GM20000 (cell line): Measurements from ENCODE around the gene USP25.

Source experiments
- DNase-seq: peaks from one replicate; pipeline ENCODE4 v3.0.0; 2012; ENCODE audit warnings: low spot score
- TF ChIP-seq, protein P1 (sequence below): IDR thresholded peaks from 2 replicates; pipeline ENCODE4 v1.5.1; 2012; ENCODE audit warnings: mild to moderate bottlenecking, control low read depth; ENCODE audit errors: extremely low read depth, missing control alignments

The USP25 gene

DNA sequence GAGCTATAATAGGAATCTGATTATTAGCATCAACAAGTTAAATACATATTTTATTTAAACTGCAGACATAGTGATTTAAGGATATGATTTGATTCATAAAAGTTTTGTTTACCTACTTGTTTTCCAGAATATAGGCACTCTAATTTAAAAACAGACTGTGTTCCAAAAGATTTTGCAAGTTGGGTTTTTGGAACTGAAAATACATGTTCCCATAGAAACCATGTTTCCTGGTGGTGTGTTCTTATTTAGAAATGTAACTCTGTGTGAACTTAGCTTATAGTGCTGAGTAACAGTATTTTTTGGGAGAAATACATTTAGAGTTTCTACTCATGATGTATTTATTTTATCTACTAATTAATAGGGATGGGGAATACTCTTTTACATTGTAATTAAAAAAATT lies 21.8 kb downstream of the USP25 start:
- DNase-seq, result no peak
- TF ChIP-seq, protein P1, sequence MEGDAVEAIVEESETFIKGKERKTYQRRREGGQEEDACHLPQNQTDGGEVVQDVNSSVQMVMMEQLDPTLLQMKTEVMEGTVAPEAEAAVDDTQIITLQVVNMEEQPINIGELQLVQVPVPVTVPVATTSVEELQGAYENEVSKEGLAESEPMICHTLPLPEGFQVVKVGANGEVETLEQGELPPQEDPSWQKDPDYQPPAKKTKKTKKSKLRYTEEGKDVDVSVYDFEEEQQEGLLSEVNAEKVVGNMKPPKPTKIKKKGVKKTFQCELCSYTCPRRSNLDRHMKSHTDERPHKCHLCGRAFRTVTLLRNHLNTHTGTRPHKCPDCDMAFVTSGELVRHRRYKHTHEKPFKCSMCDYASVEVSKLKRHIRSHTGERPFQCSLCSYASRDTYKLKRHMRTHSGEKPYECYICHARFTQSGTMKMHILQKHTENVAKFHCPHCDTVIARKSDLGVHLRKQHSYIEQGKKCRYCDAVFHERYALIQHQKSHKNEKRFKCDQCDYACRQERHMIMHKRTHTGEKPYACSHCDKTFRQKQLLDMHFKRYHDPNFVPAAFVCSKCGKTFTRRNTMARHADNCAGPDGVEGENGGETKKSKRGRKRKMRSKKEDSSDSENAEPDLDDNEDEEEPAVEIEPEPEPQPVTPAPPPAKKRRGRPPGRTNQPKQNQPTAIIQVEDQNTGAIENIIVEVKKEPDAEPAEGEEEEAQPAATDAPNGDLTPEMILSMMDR, result no peak

DNA sequence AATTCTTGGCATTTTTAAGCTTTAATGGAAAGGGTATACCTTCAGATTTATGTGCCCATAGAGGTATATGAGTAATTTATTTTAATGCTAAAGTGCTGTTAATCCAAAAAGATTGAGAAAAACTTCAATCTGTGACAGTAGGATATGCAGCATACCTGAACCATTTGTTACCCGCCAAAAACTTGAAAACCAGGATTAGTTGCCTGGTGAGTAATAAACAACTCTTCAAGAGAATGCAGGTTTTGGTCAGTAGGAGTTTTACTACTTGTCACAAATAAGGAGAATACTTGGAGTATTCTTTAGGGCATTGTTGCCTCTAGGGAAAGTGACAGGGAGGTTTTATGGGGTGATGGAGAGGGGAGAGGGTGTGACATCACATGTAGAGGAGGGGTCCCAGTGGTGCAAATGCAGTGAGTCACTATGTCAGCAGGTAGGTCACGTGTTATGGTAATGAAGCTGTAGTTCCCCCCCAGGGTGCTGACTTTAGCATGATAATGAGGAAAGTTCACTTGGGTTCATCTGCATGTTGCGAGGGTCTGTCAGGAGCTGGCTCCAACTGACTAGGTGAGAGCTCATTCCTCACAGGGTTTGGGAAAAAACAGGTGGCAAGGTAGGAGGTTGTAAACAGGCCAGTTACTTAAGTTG lies 23.1 kb downstream of the USP25 start:
- TF ChIP-seq, protein P1, result no peak
- DNase-seq, result no peak

DNA sequence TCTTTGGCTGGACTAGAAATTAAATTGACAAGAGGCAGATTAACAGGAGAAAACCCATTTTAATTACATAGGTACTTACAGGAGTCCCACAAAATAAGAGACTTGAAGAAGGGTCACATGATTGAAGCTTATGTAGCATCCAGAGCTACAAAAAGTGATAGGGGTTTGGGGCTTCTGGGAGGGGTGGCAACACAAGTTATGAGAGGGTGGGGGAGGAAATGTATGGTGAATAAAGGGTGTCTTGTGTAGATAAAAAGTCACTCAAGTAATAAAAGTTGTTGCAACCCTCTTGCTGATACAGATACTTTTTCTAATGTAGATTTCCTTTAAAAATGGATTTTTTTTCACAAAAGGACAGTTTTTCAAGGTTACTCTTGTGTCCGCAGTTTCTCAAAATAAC lies 24.0 kb downstream of the USP25 start:
- TF ChIP-seq, protein P1, result no peak
- DNase-seq, result no peak

DNA sequence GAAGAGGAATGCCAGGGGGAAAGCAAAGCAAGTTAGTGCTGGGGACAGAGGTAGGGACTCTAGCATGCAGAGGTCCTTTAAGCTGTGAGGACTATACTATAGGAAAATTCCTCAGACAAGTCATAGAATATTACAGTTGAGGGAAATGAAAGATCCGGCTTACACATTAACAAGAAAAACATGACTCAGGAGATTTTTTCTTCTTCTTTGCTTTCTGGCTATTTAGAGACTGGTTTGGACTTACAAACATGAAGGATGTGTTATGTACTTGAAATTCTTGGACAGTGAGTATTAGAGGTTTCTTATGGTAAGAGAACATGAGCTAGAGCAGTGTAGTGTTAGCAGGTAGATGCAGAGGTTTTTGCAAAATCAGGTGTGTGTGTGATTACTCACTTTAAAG lies 24.9 kb downstream of the USP25 start:
- DNase-seq, result no peak

DNA sequence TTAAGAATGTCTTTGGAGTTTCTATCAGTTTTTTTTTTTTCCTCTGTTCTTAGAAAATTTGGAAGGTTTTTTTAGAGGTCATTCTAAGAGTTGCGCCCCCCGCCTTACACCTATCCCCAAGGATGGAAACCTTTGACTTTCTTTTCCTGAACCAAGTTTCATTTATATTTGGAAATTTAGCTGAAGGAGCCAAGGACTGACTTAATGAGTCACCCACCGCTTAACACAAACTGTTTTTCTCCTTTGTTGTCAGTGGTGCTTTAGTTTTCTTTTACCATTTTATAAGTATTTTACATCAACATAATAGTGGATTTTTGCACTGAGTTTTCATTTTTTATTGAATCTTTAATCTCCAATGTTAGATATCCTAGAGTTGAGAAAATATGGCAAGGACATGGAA lies 25.3 kb downstream of the USP25 start:
- TF ChIP-seq, protein P1, result no peak
- DNase-seq, result no peak

More for the DNA sequence above, 24.9 kb downstream of the USP25 start:
- TF ChIP-seq, protein P1, result no peak

DNA sequence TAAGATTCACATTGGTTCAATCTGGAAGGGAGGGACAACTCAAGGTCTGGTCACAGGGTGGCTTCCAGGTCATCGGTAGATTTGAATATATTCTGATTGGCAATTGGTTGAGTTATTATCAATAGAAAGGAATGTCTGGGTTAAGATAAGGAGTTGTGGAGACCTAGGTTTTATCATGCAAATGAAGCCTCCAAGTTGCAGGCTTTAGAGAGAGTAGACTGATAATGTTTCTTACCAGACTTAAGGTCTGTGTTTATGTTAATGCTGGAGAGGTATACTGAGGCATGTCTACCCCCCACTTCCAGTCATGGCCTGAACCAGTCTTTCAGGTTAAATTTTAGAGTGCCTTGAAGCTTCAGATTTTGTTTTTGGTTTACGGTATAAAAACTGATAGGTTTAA lies 29.7 kb downstream of the USP25 start:
- TF ChIP-seq, protein P1, result no peak
- no peak for DNase-seq

DNA sequence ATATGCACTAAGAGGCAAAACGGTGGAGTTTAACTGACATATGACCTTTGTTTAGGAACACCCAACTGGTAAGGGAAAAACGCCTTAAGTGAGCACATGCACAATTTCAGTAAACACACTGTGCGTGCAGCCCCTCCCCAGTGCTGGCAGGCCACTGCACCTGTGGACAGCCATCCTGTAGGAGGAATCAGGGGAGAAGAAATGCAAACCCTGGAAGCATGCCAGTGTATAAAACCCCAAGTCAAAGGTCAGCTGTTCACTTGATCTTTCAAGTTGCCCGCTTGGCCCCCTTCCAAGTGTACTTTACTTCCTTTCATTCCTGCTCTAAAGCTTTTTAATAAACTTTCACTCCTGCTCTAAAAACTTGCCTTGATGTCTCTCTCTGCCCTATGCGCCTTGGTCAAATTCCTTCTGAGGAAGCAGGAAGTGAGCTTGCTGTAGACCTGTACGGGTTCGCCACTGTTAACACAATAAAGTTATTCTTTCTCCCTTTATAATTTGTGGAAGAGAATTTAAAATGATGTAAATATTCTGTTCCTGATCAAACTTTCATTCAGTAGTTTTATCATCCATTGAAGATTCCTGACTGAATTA lies 31.8 kb downstream of the USP25 start:
- TF ChIP-seq, protein P1, result no peak
- DNase-seq, result no peak
